Esophagus muscularis mucosa (tissue), 3 donors: Measurements from ENCODE around the gene PGBD5.

Experiments
- EP300 ChIP-seq: sonication (generic); formaldehyde crosslinking; IDR thresholded peaks from one replicate; pipeline ENCODE4 v1.6.1; 2017; ENCODE audit warnings: antibody characterized with exemption
- TF ChIP-seq, protein P1 (sequence below), 3 experiments: fragments of 200-600 bp in 2 of 3; fragments of 450-650 bp in 1 of 3; sonication (generic) in 2 of 3; IDR thresholded peaks; one replicate each; pipeline ENCODE4 v1.5.1; 2017 to 2019; ENCODE audit warnings: antibody characterized with exemption in 3 of 3, mild to moderate bottlenecking in 2 of 3, moderate library complexity in 1 of 3

DNA sequence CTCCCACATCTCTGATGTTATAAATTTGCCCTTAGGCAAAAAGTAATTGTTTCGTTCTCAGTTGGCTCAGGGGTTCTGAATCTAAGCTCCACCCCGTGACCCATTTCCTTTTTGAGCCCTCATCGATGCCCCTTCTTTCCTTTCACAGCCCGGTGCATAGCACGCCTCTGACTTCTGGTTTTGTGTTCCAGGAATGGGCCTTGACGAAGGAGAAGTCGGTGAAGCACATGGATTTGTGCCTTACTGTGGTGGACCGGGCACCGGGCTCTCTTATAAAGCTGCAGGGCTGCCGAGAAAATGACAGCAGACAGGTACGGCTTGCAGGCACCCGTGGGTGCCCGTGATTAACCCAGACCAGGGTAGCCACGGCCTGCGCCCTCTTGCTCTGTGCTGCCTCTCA is 151.9 kb downstream of the PGBD5 start:
- TF ChIP-seq, protein P1, sequence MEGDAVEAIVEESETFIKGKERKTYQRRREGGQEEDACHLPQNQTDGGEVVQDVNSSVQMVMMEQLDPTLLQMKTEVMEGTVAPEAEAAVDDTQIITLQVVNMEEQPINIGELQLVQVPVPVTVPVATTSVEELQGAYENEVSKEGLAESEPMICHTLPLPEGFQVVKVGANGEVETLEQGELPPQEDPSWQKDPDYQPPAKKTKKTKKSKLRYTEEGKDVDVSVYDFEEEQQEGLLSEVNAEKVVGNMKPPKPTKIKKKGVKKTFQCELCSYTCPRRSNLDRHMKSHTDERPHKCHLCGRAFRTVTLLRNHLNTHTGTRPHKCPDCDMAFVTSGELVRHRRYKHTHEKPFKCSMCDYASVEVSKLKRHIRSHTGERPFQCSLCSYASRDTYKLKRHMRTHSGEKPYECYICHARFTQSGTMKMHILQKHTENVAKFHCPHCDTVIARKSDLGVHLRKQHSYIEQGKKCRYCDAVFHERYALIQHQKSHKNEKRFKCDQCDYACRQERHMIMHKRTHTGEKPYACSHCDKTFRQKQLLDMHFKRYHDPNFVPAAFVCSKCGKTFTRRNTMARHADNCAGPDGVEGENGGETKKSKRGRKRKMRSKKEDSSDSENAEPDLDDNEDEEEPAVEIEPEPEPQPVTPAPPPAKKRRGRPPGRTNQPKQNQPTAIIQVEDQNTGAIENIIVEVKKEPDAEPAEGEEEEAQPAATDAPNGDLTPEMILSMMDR (IDR thresholded peaks at IDR 0.05) = no peak
- TF ChIP-seq EP300 = no peak
